WTC11 (cell line): ENCODE results near the gene CACNB1. TPM values are rescaled to one million over a fixed set of nuclear protein-coding genes. Genes with fewer than 3 reads are reported as not detected.

Source experiments
- ATAC-seq: fragments of 200-7000 bp; cut with Tn5 transposase; 2 replicates; pipeline ENCODE4 v1.10.0; 2021; ENCODE audit warnings: mild to moderate bottlenecking, moderate library complexity
- CTCF ChIA-PET: fragments of 300-600 bp; sonication (Branson Sonifier 250); formaldehyde crosslinking; loops from one replicate; lab custom pipeline; 2021; ENCODE audit warnings: antibody characterized with exemption; lab: Charles Lee
- POLR2A ChIA-PET: fragments of 350-600 bp; sonication (Branson Sonifier 250); formaldehyde crosslinking; loops from one replicate; lab custom pipeline; 2021; ENCODE audit warnings: antibody characterized with exemption; lab: Charles Lee
- DNase-seq: peaks from one replicate; pipeline ENCODE4 v3.0.0; 2021; ENCODE audit warnings: low spot score
- H3K27ac Mint-ChIP-seq: 2 replicates; pipeline ENCODE4 v1.8.0; 2021; ENCODE audit warnings: mixed read lengths
- H3K27me3 Mint-ChIP-seq: 2 replicates; pipeline ENCODE4 v1.8.0; 2021; ENCODE audit warnings: low read depth, mild to moderate bottlenecking, moderate library complexity, mixed read lengths
- H3K36me3 Mint-ChIP-seq: 2 replicates; pipeline ENCODE4 v1.8.0; 2021; ENCODE audit warnings: mixed read lengths
- H3K4me1 Mint-ChIP-seq: 2 replicates; pipeline ENCODE4 v1.8.0; 2022; ENCODE audit warnings: mixed read lengths
- H3K4me3 Mint-ChIP-seq: 2 replicates; pipeline ENCODE4 v1.8.0; 2021; ENCODE audit warnings: mild to moderate bottlenecking, moderate library complexity, mixed read lengths
- H3K9me3 Mint-ChIP-seq: 2 replicates; pipeline ENCODE4 v1.8.0; 2021; ENCODE audit warnings: mixed read lengths
- AFF4 ChIP-seq: sonication (generic); formaldehyde crosslinking; IDR thresholded peaks from 2 replicates; pipeline ENCODE4 v1.8.1; 2023; ENCODE audit warnings: mild to moderate bottlenecking, missing genetic modification reagents, borderline replicate concordance
- AR ChIP-seq: fragments of 250-450 bp; sonication (Bioruptor Pico); IDR thresholded peaks from 2 replicates; pipeline ENCODE4 v1.9.0; 2021; ENCODE audit warnings: mild to moderate bottlenecking
- E2F5 ChIP-seq: sonication (generic); formaldehyde crosslinking; IDR thresholded peaks from 2 replicates; pipeline ENCODE4 v1.8.1; 2022; ENCODE audit warnings: mild to moderate bottlenecking, moderate library complexity, missing genetic modification reagents
- ELF4 ChIP-seq: sonication (generic); formaldehyde crosslinking; IDR thresholded peaks from 2 replicates; pipeline ENCODE4 v1.8.1; 2022; ENCODE audit warnings: low read depth, mild to moderate bottlenecking, moderate library complexity, missing genetic modification reagents
- EMX1 ChIP-seq: fragments of 250-450 bp; sonication (Bioruptor Pico); IDR thresholded peaks from 2 replicates; pipeline ENCODE4 v1.8.0; 2021; ENCODE audit warnings: mild to moderate bottlenecking
- ESRRA ChIP-seq: sonication (generic); formaldehyde crosslinking; IDR thresholded peaks from 2 replicates; pipeline ENCODE4 v1.8.1; 2022; ENCODE audit warnings: mild to moderate bottlenecking, missing genetic modification reagents, borderline replicate concordance
- GABPB1 ChIP-seq: sonication (generic); formaldehyde crosslinking; IDR thresholded peaks from 2 replicates; pipeline ENCODE4 v1.8.1; 2023; ENCODE audit warnings: mild to moderate bottlenecking, missing genetic modification reagents
- HMGA2 ChIP-seq: fragments of 250-450 bp; sonication (Bioruptor Pico); IDR thresholded peaks from 2 replicates; pipeline ENCODE4 v1.4.0; 2021; ENCODE audit warnings: mild to moderate bottlenecking, moderate library complexity
- JUN ChIP-seq: sonication (generic); formaldehyde crosslinking; IDR thresholded peaks from 2 replicates; pipeline ENCODE4 v1.8.0; 2023; ENCODE audit warnings: mild to moderate bottlenecking, missing genetic modification reagents
- NFYB ChIP-seq: sonication (generic); formaldehyde crosslinking; conservative IDR thresholded peaks from 2 replicates; pipeline ENCODE4 v1.8.0; 2022; ENCODE audit warnings: low read depth, missing genetic modification reagents
- NR1H2 ChIP-seq: sonication (generic); formaldehyde crosslinking; IDR thresholded peaks from 2 replicates; pipeline ENCODE4 v1.9.0; 2021; ENCODE audit warnings: mild to moderate bottlenecking, moderate library complexity, missing genetic modification reagents
- OVOL2 ChIP-seq: fragments of 250-450 bp; sonication (Bioruptor Pico); IDR thresholded peaks from 2 replicates; pipeline ENCODE4 v1.9.0; 2021; ENCODE audit warnings: mild to moderate bottlenecking, borderline replicate concordance
- RORB ChIP-seq: fragments of 250-450 bp; sonication (Bioruptor Pico); IDR thresholded peaks from 2 replicates; pipeline ENCODE4 v1.9.0; 2021; ENCODE audit warnings: mild to moderate bottlenecking
- SOX15 ChIP-seq: fragments of 250-450 bp; sonication (Bioruptor Pico); IDR thresholded peaks from 2 replicates; pipeline ENCODE4 v1.9.0; 2021; ENCODE audit warnings: mild to moderate bottlenecking
- TEAD1 ChIP-seq: sonication (generic); formaldehyde crosslinking; IDR thresholded peaks from 2 replicates; pipeline ENCODE4 v1.8.0; 2022; ENCODE audit warnings: mild to moderate bottlenecking, missing genetic modification reagents
- TEAD4 ChIP-seq: sonication (generic); formaldehyde crosslinking; IDR thresholded peaks from 2 replicates; pipeline ENCODE4 v1.8.0; 2022; ENCODE audit warnings: mild to moderate bottlenecking, missing genetic modification reagents
- TP53 ChIP-seq: sonication (generic); formaldehyde crosslinking; IDR thresholded peaks from 2 replicates; pipeline ENCODE4 v1.8.1; 2023; ENCODE audit warnings: mild to moderate bottlenecking, missing genetic modification reagents
- USF2 ChIP-seq: sonication (generic); formaldehyde crosslinking; IDR thresholded peaks from 2 replicates; pipeline ENCODE4 v1.8.1; 2023; ENCODE audit warnings: mild to moderate bottlenecking, missing genetic modification reagents, moderate library complexity
- ZMAT4 ChIP-seq: fragments of 250-450 bp; sonication (Bioruptor Pico); IDR thresholded peaks from 2 replicates; pipeline ENCODE4 v1.9.0; 2021; ENCODE audit warnings: mild to moderate bottlenecking
- ZNF121 ChIP-seq: sonication (generic); formaldehyde crosslinking; IDR thresholded peaks from 2 replicates; pipeline ENCODE4 v1.8.0; 2023; ENCODE audit warnings: missing genetic modification reagents
- ZNF416 ChIP-seq: fragments of 250-450 bp; sonication (Bioruptor Pico); IDR thresholded peaks from 2 replicates; pipeline ENCODE4 v1.9.0; 2021; ENCODE audit warnings: mild to moderate bottlenecking, inconsistent platforms
- ZNF512 ChIP-seq: sonication (generic); formaldehyde crosslinking; IDR thresholded peaks from 2 replicates; pipeline ENCODE4 v1.8.1; 2022; ENCODE audit warnings: missing genetic modification reagents, borderline replicate concordance
- ZNF532 ChIP-seq: fragments of 250-450 bp; sonication (Bioruptor Pico); IDR thresholded peaks from 2 replicates; pipeline ENCODE4 v1.9.0; 2021; ENCODE audit warnings: mild to moderate bottlenecking, borderline replicate concordance
- total RNA-seq: library from RNA; stranded (reverse); gene quantifications from 3 replicates; pipeline ENCODE4 v1.2.3, GENCODE V29; 2021

CACNB1 gene
- total RNA-seq, 1 experiment from 2014 or later, result 17.0 TPM

- Mint-ChIP-seq H3K36me3 (peaks cover 25% of the 10 kb centered on the region), H3K27ac (no peak overlapping the region), H3K4me1 (no peaks in the 10 kb centered on the region), H3K9me3 (no peaks in the 10 kb centered on the region), H3K4me3 (no peak overlapping the region), H3K27me3 (no peaks in the 10 kb centered on the region)
- ChIA-PET CTCF (interaction anchor here (0.6 to 4.9 kb wide), 4 partner anchors 12 to 1504 kb away, joined by 4 to 39 read pairs (median 5); no protein-coding TSS in a partner anchor), POLR2A (no interaction called here)
- no peak for ATAC-seq
- no peak for TF ChIP-seq TEAD4
- TF ChIP-seq TEAD1 (CRISPR knock-in tag), result no peak
- TF ChIP-seq HMGA2, result no peak
- no peak for TF ChIP-seq ZNF416
- TF ChIP-seq ZNF532, result no peak
- no peak for TF ChIP-seq TP53
- no peak for TF ChIP-seq NFYB
- no peak for TF ChIP-seq JUN (CRISPR knock-in tag)
- TF ChIP-seq USF2, result no peak
- no peak for TF ChIP-seq AR (CRISPR knock-in tag)
- no peak for TF ChIP-seq EMX1 (CRISPR knock-in tag)
- TF ChIP-seq NR1H2, result no peak
- TF ChIP-seq ZNF121 (CRISPR knock-in tag), result no peak
- no peak for DNase-seq
Observed at GRCh38 chr17:39186481-39187002, 10.9 kb downstream of the CACNB1 start.

- no peaks in the 10 kb centered on the region for H3K4me1 Mint-ChIP-seq
- no peaks in the 10 kb centered on the region for H3K27me3 Mint-ChIP-seq
- no peak overlapping the region for H3K4me3 Mint-ChIP-seq
- H3K36me3 Mint-ChIP-seq, result peaks cover 26% of the 10 kb centered on the region
- CTCF ChIA-PET, result interaction anchor here (0.6 to 4.9 kb wide), 6 partner anchors 10 to 201 kb away, joined by 3 to 39 read pairs (median 4); no protein-coding TSS in a partner anchor
- ATAC-seq (peak; percentile 22; the same call in 1 of the 2 replicates), DNase-seq (no peak)
- no peaks in the 10 kb centered on the region for H3K9me3 Mint-ChIP-seq
- H3K27ac Mint-ChIP-seq, result no peak overlapping the region
- POLR2A ChIA-PET, result no interaction called here
- TF ChIP-seq AFF4 (CRISPR knock-in tag) (no peak), ZMAT4 (CRISPR knock-in tag) (no peak), OVOL2 (CRISPR knock-in tag) (no peak), E2F5 (CRISPR knock-in tag) (no peak), NFYB (no peak), GABPB1 (CRISPR knock-in tag) (no peak), ZNF512 (no peak), ESRRA (CRISPR knock-in tag) (no peak), EMX1 (CRISPR knock-in tag) (no peak), SOX15 (CRISPR knock-in tag) (no peak), ELF4 (CRISPR knock-in tag) (no peak), RORB (CRISPR knock-in tag) (no peak)
Observed at GRCh38 chr17:39183720-39184119, 13.7 kb downstream of the CACNB1 start.
